22Rv1 (cell line): ENCODE measurements around the gene TAF11L11.

ENCODE experiments used
- ZFX ChIP-seq: fragments of 450-650 bp; IDR thresholded peaks from 2 replicates; pipeline ENCODE4 v1.6.1; 2017; ENCODE audit warnings: antibody characterized with exemption, borderline replicate concordance
- TF ChIP-seq, protein P1 (sequence below): fragments of 450-650 bp; IDR thresholded peaks from 2 replicates; pipeline ENCODE4 v1.5.1; 2017; ENCODE audit warnings: mild to moderate bottlenecking

DNA sequence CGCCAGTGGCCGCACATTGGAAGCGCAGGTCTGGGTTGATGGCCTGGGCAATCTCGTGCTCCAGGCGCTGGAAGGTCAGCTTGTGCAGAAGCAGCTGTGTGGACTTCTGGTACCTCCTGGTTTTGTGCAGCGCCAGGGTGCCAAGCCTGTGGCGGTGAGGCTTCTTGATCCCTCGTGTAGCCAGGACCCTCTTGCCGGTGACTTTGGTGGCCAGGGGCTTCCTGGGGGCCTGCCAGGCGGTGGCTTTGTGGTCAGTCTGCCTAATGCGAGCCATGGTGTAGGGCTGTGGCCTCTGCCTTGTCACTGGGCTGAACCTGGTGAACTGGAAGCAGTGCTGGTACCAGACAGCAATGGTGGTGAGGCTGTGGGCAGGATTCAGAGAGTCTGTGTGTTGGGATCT, 21.7 kb downstream of the TAF11L11 start:
- TF ChIP-seq, protein P1, sequence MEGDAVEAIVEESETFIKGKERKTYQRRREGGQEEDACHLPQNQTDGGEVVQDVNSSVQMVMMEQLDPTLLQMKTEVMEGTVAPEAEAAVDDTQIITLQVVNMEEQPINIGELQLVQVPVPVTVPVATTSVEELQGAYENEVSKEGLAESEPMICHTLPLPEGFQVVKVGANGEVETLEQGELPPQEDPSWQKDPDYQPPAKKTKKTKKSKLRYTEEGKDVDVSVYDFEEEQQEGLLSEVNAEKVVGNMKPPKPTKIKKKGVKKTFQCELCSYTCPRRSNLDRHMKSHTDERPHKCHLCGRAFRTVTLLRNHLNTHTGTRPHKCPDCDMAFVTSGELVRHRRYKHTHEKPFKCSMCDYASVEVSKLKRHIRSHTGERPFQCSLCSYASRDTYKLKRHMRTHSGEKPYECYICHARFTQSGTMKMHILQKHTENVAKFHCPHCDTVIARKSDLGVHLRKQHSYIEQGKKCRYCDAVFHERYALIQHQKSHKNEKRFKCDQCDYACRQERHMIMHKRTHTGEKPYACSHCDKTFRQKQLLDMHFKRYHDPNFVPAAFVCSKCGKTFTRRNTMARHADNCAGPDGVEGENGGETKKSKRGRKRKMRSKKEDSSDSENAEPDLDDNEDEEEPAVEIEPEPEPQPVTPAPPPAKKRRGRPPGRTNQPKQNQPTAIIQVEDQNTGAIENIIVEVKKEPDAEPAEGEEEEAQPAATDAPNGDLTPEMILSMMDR, result no peak
- no peak for TF ChIP-seq ZFX
